ENCODE data around the gene EFCAB6.

- TF ChIP-seq, protein P1, sequence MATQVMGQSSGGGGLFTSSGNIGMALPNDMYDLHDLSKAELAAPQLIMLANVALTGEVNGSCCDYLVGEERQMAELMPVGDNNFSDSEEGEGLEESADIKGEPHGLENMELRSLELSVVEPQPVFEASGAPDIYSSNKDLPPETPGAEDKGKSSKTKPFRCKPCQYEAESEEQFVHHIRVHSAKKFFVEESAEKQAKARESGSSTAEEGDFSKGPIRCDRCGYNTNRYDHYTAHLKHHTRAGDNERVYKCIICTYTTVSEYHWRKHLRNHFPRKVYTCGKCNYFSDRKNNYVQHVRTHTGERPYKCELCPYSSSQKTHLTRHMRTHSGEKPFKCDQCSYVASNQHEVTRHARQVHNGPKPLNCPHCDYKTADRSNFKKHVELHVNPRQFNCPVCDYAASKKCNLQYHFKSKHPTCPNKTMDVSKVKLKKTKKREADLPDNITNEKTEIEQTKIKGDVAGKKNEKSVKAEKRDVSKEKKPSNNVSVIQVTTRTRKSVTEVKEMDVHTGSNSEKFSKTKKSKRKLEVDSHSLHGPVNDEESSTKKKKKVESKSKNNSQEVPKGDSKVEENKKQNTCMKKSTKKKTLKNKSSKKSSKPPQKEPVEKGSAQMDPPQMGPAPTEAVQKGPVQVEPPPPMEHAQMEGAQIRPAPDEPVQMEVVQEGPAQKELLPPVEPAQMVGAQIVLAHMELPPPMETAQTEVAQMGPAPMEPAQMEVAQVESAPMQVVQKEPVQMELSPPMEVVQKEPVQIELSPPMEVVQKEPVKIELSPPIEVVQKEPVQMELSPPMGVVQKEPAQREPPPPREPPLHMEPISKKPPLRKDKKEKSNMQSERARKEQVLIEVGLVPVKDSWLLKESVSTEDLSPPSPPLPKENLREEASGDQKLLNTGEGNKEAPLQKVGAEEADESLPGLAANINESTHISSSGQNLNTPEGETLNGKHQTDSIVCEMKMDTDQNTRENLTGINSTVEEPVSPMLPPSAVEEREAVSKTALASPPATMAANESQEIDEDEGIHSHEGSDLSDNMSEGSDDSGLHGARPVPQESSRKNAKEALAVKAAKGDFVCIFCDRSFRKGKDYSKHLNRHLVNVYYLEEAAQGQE (IDR thresholded peaks at IDR 0.05) = no peak
- TF ChIP-seq, protein P2, sequence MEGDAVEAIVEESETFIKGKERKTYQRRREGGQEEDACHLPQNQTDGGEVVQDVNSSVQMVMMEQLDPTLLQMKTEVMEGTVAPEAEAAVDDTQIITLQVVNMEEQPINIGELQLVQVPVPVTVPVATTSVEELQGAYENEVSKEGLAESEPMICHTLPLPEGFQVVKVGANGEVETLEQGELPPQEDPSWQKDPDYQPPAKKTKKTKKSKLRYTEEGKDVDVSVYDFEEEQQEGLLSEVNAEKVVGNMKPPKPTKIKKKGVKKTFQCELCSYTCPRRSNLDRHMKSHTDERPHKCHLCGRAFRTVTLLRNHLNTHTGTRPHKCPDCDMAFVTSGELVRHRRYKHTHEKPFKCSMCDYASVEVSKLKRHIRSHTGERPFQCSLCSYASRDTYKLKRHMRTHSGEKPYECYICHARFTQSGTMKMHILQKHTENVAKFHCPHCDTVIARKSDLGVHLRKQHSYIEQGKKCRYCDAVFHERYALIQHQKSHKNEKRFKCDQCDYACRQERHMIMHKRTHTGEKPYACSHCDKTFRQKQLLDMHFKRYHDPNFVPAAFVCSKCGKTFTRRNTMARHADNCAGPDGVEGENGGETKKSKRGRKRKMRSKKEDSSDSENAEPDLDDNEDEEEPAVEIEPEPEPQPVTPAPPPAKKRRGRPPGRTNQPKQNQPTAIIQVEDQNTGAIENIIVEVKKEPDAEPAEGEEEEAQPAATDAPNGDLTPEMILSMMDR (IDR thresholded peaks at IDR 0.05; ENCODE audit: low read depth, low read length, missing input control) = no peak
- TF ChIP-seq EGR1 (IDR thresholded peaks at IDR 0.05; ENCODE audit: low read depth in 2 of 2) (no peak), FOXA2 (IDR thresholded peaks at IDR 0.05) (no peak), FOXA1 (IDR thresholded peaks at IDR 0.05) (no peak), SP1 (IDR thresholded peaks at IDR 0.05) (no peak), TAF1 (conservative IDR thresholded peaks at IDR 0.05) (no peak)
- TF ChIP-seq, protein P3, sequence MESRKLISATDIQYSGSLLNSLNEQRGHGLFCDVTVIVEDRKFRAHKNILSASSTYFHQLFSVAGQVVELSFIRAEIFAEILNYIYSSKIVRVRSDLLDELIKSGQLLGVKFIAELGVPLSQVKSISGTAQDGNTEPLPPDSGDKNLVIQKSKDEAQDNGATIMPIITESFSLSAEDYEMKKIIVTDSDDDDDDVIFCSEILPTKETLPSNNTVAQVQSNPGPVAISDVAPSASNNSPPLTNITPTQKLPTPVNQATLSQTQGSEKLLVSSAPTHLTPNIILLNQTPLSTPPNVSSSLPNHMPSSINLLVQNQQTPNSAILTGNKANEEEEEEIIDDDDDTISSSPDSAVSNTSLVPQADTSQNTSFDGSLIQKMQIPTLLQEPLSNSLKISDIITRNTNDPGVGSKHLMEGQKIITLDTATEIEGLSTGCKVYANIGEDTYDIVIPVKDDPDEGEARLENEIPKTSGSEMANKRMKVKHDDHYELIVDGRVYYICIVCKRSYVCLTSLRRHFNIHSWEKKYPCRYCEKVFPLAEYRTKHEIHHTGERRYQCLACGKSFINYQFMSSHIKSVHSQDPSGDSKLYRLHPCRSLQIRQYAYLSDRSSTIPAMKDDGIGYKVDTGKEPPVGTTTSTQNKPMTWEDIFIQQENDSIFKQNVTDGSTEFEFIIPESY (IDR thresholded peaks at IDR 0.05) = no peak
- TF ChIP-seq, protein P4, sequence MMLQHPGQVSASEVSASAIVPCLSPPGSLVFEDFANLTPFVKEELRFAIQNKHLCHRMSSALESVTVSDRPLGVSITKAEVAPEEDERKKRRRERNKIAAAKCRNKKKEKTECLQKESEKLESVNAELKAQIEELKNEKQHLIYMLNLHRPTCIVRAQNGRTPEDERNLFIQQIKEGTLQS (IDR thresholded peaks at IDR 0.05) = no peak
Measured at GRCh38 chr22:43571181-43571580, 240.9 kb downstream of the EFCAB6 start.
